NB4 (cell line): ENCODE data around the gene SMIM43.

Source experiments
- MAX ChIP-seq: IDR thresholded peaks from 2 replicates; pipeline ENCODE4 v1.6.1; 2011; ENCODE audit warnings: low read depth, low read length
- MYC ChIP-seq: IDR thresholded peaks from 2 replicates; pipeline ENCODE4 v1.6.1; 2011; ENCODE audit warnings: low read depth, low read length
- POLR2A ChIP-seq: IDR thresholded peaks from 2 replicates; pipeline ENCODE4 v1.6.1; 2011; ENCODE audit warnings: mild to moderate bottlenecking; ENCODE audit not compliant: insufficient read length; ENCODE audit errors: extremely low read depth
- TF ChIP-seq, protein P1 (sequence below): IDR thresholded peaks from one replicate; pipeline ENCODE4 v1.5.1; 2012; ENCODE audit warnings: low read depth, low read length

DNA sequence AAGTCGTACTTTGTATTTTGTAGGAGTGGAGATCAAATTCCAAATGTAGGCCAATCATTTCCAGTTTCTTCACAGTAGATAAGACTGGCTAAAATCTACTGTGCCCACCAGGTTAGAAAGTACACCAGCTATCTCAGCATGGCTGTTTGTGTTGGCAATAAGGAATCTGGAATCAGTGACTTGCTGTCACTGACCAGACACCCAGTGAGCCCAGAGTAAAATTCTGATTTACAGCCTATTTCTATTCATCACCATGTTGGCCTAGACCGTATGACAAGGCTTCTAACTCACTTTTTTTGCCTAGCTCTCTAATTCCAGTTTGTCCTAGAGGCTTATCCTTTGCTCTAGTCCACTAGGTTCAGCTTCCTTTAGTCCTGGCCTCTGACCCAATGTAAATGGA, 25.4 kb downstream of the SMIM43 start:
- TF ChIP-seq, protein P1, sequence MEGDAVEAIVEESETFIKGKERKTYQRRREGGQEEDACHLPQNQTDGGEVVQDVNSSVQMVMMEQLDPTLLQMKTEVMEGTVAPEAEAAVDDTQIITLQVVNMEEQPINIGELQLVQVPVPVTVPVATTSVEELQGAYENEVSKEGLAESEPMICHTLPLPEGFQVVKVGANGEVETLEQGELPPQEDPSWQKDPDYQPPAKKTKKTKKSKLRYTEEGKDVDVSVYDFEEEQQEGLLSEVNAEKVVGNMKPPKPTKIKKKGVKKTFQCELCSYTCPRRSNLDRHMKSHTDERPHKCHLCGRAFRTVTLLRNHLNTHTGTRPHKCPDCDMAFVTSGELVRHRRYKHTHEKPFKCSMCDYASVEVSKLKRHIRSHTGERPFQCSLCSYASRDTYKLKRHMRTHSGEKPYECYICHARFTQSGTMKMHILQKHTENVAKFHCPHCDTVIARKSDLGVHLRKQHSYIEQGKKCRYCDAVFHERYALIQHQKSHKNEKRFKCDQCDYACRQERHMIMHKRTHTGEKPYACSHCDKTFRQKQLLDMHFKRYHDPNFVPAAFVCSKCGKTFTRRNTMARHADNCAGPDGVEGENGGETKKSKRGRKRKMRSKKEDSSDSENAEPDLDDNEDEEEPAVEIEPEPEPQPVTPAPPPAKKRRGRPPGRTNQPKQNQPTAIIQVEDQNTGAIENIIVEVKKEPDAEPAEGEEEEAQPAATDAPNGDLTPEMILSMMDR: no peak
- TF ChIP-seq POLR2A (no peak), MAX (no peak), MYC (no peak)
